ENCODE results near the gene PITPNB. TPM values are rescaled to one million over a fixed set of nuclear protein-coding genes. Genes with fewer than 3 reads are reported as not detected.

The PITPNB gene
- total RNA-seq, 1 donor from 2014 or later: 16.8 TPM

- Histone ChIP-seq H3K36me3 (ENCODE audit: control insufficient read depth, insufficient read depth, low read length) (peaks cover 4% of the 10 kb centered on the region), H3K27me3 (ENCODE audit: control insufficient read depth, insufficient read depth, low read length) (no peaks in the 10 kb centered on the region), H3K4me3 (ENCODE audit: low read depth, low read length) (no peak overlapping the region)
- DNase-seq (ENCODE audit: low read depth): no peak
- FAIRE-seq: no peak
- TF ChIP-seq CTCF (IDR thresholded peaks at IDR 0.05; ENCODE audit: insufficient read depth, low read length, severe bottlenecking): no peak
These were observed 48.5 kb downstream of the PITPNB start for GRCh38 chr22:27870234-27871191.

DNA sequence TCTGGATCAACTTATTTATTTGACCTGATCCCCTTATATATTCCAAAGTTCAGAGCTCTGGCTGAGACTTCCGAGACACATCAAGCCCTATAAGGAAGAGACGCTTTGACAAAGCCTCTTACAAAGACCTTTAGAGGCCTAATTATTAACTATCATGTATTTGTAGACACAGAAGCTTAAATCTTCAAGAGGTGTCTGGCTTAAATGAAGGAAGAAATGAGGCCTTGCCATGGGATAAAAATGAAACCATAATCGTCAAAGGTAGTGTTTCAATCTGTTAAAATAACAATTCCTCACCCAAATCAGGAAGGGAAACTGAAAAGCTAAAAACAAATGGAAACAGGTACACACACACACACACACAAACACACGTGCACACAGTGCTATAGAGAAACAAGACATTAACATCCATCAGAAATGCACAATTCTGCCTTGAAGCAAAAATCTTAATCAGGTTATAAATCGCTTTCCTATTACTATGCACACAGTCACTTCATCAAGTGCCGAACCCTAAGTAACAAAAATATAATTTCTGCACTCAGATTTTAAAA lies 50.2 kb downstream of the PITPNB start:
- FAIRE-seq (no peak), DNase-seq (ENCODE audit: low read depth) (no peak)
- TF ChIP-seq CTCF (IDR thresholded peaks at IDR 0.05; ENCODE audit: insufficient read depth, low read length, severe bottlenecking): no peak
- H3K27me3 ChIP-seq (ENCODE audit: control insufficient read depth, insufficient read depth, low read length): no peaks in the 10 kb centered on the region
- H3K36me3 ChIP-seq (ENCODE audit: control insufficient read depth, insufficient read depth, low read length): peaks cover 4% of the 10 kb centered on the region
- H3K4me3 ChIP-seq (ENCODE audit: low read depth, low read length): no peak overlapping the region

- FAIRE-seq (no peak), DNase-seq (ENCODE audit: low read depth) (peak; percentile 64)
- no peak for TF ChIP-seq CTCF (IDR thresholded peaks at IDR 0.05; ENCODE audit: insufficient read depth, low read length, severe bottlenecking)
- Histone ChIP-seq H3K36me3 (ENCODE audit: control insufficient read depth, insufficient read depth, low read length) (no peaks in the 10 kb centered on the region), H3K4me3 (ENCODE audit: low read depth, low read length) (no peak overlapping the region), H3K27me3 (ENCODE audit: control insufficient read depth, insufficient read depth, low read length) (no peaks in the 10 kb centered on the region)
These were observed 50.9 kb downstream of the PITPNB start for GRCh38 chr22:27867953-27868731.

GRCh38 chr22:27867085-27867952 lies 51.7 kb downstream of the PITPNB start:
- H3K4me3 ChIP-seq (ENCODE audit: low read depth, low read length): no peak overlapping the region
- no peak for TF ChIP-seq CTCF (IDR thresholded peaks at IDR 0.05; ENCODE audit: insufficient read depth, low read length, severe bottlenecking)
- no peaks in the 10 kb centered on the region for H3K27me3 ChIP-seq (ENCODE audit: control insufficient read depth, insufficient read depth, low read length)
- no peaks in the 10 kb centered on the region for H3K36me3 ChIP-seq (ENCODE audit: control insufficient read depth, insufficient read depth, low read length)
- FAIRE-seq (no peak), DNase-seq (ENCODE audit: low read depth) (no peak)
